Vagina (tissue), 2 donors: ENCODE data around the gene PLEKHM3.

ENCODE experiments used
- POLR2A ChIP-seq, 2 donors: fragments of 450-650 bp; IDR thresholded peaks; one replicate each; pipeline ENCODE4 v1.6.1; 2017; ENCODE audit warnings: antibody characterized with exemption in 2 of 2, mild to moderate bottlenecking in 2 of 2, moderate library complexity in 2 of 2
- TF ChIP-seq, protein P1 (sequence below), 3 experiments: fragments of 450-650 bp in 2 of 3; fragments of 200-600 bp in 1 of 3; sonication (generic) in 1 of 3; IDR thresholded peaks; one replicate each; pipeline ENCODE4 v1.5.1; 2017 to 2019; ENCODE audit warnings: antibody characterized with exemption in 3 of 3, mild to moderate bottlenecking in 2 of 3, moderate library complexity in 2 of 3

DNA sequence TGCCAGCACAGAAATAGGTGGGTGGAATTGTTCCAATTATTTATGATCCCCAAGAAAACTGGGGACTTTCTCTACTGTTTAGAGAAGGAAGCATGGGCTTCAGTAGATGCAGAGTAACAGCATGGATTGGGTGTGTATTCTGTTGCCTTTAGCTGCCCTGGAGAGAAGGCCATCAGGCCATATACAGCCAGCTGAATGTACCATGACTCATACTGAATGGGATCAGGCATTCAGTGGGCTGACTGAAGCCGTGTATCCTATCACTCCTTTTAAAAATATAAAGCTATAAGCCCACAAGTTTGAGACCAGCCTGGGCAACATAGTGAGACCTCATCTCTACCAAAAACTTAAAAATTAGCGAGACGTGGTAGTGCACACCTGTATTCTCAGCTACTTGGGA, 16.7 kb upstream of the PLEKHM3 start:
- TF ChIP-seq, protein P1, sequence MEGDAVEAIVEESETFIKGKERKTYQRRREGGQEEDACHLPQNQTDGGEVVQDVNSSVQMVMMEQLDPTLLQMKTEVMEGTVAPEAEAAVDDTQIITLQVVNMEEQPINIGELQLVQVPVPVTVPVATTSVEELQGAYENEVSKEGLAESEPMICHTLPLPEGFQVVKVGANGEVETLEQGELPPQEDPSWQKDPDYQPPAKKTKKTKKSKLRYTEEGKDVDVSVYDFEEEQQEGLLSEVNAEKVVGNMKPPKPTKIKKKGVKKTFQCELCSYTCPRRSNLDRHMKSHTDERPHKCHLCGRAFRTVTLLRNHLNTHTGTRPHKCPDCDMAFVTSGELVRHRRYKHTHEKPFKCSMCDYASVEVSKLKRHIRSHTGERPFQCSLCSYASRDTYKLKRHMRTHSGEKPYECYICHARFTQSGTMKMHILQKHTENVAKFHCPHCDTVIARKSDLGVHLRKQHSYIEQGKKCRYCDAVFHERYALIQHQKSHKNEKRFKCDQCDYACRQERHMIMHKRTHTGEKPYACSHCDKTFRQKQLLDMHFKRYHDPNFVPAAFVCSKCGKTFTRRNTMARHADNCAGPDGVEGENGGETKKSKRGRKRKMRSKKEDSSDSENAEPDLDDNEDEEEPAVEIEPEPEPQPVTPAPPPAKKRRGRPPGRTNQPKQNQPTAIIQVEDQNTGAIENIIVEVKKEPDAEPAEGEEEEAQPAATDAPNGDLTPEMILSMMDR (IDR thresholded peaks at IDR 0.05) = no peak
- no peak for TF ChIP-seq POLR2A (IDR thresholded peaks at IDR 0.05)
